Measurements from ENCODE around the gene SLC19A3.

DNA sequence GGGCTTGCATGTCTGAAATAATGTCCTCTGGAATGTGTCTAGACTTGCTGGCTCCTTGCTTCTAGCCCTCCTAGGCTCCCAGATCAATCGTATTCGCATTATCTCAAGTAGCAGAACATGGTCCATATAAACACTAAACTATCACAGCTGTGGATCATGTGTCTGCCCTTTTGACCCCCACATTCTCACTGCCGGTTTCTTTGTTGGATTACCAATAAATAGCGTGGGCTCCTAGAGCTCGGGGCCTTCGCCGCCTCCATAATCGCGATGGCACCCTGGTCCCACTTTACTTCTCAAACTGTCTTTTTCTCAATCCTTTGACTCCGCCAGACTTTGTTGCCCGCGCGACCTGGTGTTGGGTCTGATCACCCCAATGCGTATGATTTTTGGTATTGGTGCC is 21.5 kb upstream of the SLC19A3 start:
- TF ChIP-seq, protein P1, sequence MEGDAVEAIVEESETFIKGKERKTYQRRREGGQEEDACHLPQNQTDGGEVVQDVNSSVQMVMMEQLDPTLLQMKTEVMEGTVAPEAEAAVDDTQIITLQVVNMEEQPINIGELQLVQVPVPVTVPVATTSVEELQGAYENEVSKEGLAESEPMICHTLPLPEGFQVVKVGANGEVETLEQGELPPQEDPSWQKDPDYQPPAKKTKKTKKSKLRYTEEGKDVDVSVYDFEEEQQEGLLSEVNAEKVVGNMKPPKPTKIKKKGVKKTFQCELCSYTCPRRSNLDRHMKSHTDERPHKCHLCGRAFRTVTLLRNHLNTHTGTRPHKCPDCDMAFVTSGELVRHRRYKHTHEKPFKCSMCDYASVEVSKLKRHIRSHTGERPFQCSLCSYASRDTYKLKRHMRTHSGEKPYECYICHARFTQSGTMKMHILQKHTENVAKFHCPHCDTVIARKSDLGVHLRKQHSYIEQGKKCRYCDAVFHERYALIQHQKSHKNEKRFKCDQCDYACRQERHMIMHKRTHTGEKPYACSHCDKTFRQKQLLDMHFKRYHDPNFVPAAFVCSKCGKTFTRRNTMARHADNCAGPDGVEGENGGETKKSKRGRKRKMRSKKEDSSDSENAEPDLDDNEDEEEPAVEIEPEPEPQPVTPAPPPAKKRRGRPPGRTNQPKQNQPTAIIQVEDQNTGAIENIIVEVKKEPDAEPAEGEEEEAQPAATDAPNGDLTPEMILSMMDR (IDR thresholded peaks at IDR 0.05; ENCODE audit: low read length), result no peak
- no peak for TF ChIP-seq EZH2 (IDR thresholded peaks at IDR 0.05; ENCODE audit: borderline replicate concordance, low read length)

Data from OCI-LY1 (cell line).